Right lobe of liver (tissue), 6 donors: ENCODE data around the gene ZNF597. TPM values are rescaled to one million over a fixed set of nuclear protein-coding genes. Genes with fewer than 3 reads are reported as not detected.

ENCODE experiments used
- ATAC-seq, 4 donors: fragments of 200-7000 bp; cut with Tn5 transposase; one replicate each; pipeline ENCODE4 v1.9.1; 2020; ENCODE audit warnings: mild to moderate bottlenecking in 4 of 4, moderate library complexity in 4 of 4
- DNase-seq, 3 donors: peaks; one replicate each; pipeline ENCODE4 v3.0.0-alpha.2; 2020
- H3K27ac ChIP-seq, 3 donors: fragments of 200-600 bp; one replicate each; pipeline ENCODE4 v1.8.0; 2022
- H3K27me3 ChIP-seq, 2 donors: fragments of 200-600 bp; one replicate each; pipeline ENCODE4 v1.8.0; 2022
- H3K36me3 ChIP-seq, 4 donors: fragments of 200-600 bp; sonication (generic) in 1 of 4; one replicate each; pipeline versions ENCODE4 v1.5.1 to v1.8.0; 2017 to 2022; ENCODE audit warnings: control low read depth in 1 of 4
- H3K4me1 ChIP-seq, 4 donors: fragments of 200-600 bp; sonication (generic) in 1 of 4; one replicate each; pipeline versions ENCODE4 v1.5.1 to v1.8.0; 2017 to 2022; ENCODE audit warnings: control low read depth in 1 of 4
- H3K4me3 ChIP-seq, 3 donors: fragments of 200-600 bp; one replicate each; pipeline ENCODE4 v1.8.0; 2022
- H3K9me3 ChIP-seq, 4 donors: fragments of 200-600 bp; sonication (generic) in 1 of 4; one replicate each; pipeline versions ENCODE4 v1.5.1 to v1.8.0; 2017 to 2022; ENCODE audit warnings: control low read depth in 1 of 4
- POLR2A ChIP-seq: fragments of 450-650 bp; IDR thresholded peaks from one replicate; pipeline ENCODE4 v1.6.1; 2017; ENCODE audit warnings: antibody characterized with exemption, mild to moderate bottlenecking
- WGBS: methylation state at CpG from one replicate; pipeline ENCODE4 v1.1.6; 2018; ENCODE audit warnings: low coverage, low lambda C conversion rate; ENCODE audit not compliant: insufficient coverage; ENCODE audit errors: missing lambda C conversion rate; 5-methylcytosine and 5-hydroxymethylcytosine counted together
- intact Hi-C, 2 donors: fragments of 100-400 bp; cut with DNase I; formaldehyde crosslinking; loops; one replicate each; pipeline versions ENCODE4 v1.11.2 to v1.14.1; 2022
- total RNA-seq, 6 experiments: library from RNA; depleted of rRNA in 2 of 6; stranded (reverse); fragments of >200 nt in 2 of 6; fragmentation: NEBNext Ultra II Directional in 3 of 6; extraction: Animal tissue kit (Norgen Biotek cat#: 25700) in 3 of 6; gene quantifications; one replicate each; pipeline versions ENCODE4 v1.1.0 to v1.2.4, GENCODE V29; 2016 to 2023
- TF ChIP-seq, protein P1 (sequence below), 4 donors: fragments of 200-600 bp in 3 of 4; fragments of 450-650 bp in 1 of 4; IDR thresholded peaks; one replicate each; pipeline versions ENCODE4 v1.5.1 to v1.8.0; 2016 to 2022; ENCODE audit warnings: antibody characterized with exemption in 4 of 4, mild to moderate bottlenecking in 2 of 4
- donor health status: DM: no; HTN: yes; CAD: no.
- donor health status: DM: no; HTN: no; CAD: no.
- donor health status: DM: no; HTN: no; CAD: no.
- donor health status: DM: no; HTN: yes; CAD: no.
- donor health status: DM: no; HTN: yes; CAD: no.

Gene ZNF597
- total RNA-seq, 6 experiments from 2014 or later, result 0.86 to 1.7 (median 1.1) TPM

DNA sequence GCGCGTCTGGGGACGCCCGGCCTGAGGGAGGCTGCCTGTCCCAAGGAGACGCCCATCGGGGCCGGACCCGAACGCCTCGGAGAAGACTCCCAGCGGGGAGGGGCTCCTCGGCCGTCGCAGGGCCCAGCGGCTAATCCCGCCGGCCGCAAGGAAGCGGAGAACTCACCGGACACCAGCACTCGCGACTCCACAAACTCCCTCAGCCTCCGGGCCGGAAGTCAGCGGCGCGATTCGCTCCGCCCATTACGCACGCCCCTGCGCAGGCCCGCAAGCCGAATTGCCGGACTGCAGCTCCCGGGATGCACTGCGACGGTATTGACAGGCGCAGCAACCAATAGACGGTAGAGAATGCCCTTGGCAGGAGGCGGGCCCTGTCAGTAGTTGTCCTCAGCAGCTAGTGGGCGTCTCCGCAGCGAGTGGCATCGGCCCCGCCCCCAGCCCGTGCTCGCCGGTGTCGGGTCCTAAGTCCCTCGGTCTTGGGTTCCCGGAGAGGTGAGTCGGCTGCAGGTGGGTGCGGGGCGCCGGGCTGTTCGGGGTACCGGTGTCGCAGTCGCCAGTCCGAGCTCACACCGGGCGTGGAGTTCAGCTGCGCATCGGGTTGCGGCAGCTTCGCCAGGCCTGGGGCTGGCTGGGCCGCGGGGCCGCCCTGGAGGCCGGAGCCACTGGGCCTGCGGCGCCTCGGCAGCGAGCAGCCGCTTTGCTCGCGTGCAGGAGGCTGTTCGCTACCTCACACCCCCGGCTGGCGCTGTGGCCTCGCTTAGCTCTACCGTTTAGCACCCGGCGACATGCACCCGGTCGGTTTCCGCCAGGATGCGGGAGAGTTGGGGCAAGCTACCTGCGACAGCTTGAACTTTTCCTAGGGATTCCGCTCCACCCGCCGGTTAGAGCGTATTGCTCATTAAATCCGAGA lies 42.3 kb downstream of the ZNF597 start, which contains the start of the genes ZNF174 and ZSCAN32:
Gene ZNF174, plus strand, starts transcription at position 437 of the 910 bp plus-strand sequence. CDS start 790 bp downstream, outside the sequence.
Gene ZSCAN32, minus strand, starts transcription at position 226 of the 910 bp plus-strand sequence. CDS start 3,447 bp downstream, outside the sequence.
- peaks cover 0 to 13% (median 4%) of the 10 kb centered on the region in 4 donors for H3K4me1 ChIP-seq
- 0% methylated on average over 21 of the region's 95 CpGs for WGBS
- TF ChIP-seq POLR2A, result peak; percentile 83
- TF ChIP-seq, protein P1, sequence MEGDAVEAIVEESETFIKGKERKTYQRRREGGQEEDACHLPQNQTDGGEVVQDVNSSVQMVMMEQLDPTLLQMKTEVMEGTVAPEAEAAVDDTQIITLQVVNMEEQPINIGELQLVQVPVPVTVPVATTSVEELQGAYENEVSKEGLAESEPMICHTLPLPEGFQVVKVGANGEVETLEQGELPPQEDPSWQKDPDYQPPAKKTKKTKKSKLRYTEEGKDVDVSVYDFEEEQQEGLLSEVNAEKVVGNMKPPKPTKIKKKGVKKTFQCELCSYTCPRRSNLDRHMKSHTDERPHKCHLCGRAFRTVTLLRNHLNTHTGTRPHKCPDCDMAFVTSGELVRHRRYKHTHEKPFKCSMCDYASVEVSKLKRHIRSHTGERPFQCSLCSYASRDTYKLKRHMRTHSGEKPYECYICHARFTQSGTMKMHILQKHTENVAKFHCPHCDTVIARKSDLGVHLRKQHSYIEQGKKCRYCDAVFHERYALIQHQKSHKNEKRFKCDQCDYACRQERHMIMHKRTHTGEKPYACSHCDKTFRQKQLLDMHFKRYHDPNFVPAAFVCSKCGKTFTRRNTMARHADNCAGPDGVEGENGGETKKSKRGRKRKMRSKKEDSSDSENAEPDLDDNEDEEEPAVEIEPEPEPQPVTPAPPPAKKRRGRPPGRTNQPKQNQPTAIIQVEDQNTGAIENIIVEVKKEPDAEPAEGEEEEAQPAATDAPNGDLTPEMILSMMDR (IDR thresholded peaks at IDR 0.05), result peak in 2 of 4 donors; percentile 14 to 21
- H3K36me3 ChIP-seq, result peaks cover 0 to 22% (median 11%) of the 10 kb centered on the region in 4 donors
- DNase-seq, result peak; percentile 98 to 100 (median 99)
- ATAC-seq, result peak; percentile 99 to 100 (median 100)
- H3K27ac ChIP-seq, result peak within 1 kb of the TSS; percentile 48 to 88 (median 69)
- peaks cover 0 to 8% (median 2%) of the 10 kb centered on the region in 4 donors for H3K9me3 ChIP-seq
- H3K27me3 ChIP-seq, result no peaks in the 10 kb centered on the region
- intact Hi-C loops, result no loop called here
- peak within 1 kb of the TSS; percentile 91 to 97 (median 93) for H3K4me3 ChIP-seq

DNA sequence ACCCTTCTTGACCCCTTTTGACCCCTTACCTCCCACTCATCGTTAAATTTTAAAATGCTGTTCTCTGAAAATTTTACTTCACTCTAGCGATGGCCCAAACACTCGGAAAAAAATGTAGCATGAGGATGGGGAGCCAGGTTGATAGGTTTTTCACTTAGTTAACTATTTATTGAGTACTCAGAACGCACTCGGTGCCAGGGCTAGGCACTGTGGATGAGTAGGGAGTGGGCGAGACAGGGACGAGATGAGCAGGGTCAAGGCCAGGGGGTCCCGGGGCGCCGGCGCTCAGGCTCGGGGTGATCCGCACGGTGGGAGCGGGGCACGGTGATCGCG lies 42.9 kb downstream of the ZNF597 start:
- no peak for ATAC-seq
- Histone ChIP-seq H3K27ac (peak overlapping the region; percentile 47 to 88 (median 64)), H3K4me3 (peak overlapping the region; percentile 91 to 97 (median 93)), H3K4me1 (peaks cover 0 to 13% (median 4%) of the 10 kb centered on the region in 4 donors), H3K36me3 (peaks cover 0 to 19% (median 8%) of the 10 kb centered on the region in 4 donors), H3K9me3 (peaks cover 0 to 8% (median 0%) of the 10 kb centered on the region in 4 donors), H3K27me3 (no peaks in the 10 kb centered on the region)
- 0% methylated on average over 13 of the region's 18 CpGs for WGBS
- intact Hi-C loops, result no loop called here
- no peak for DNase-seq
- no peak for TF ChIP-seq POLR2A
- TF ChIP-seq, protein P1 (IDR thresholded peaks at IDR 0.05), result no peak

DNA sequence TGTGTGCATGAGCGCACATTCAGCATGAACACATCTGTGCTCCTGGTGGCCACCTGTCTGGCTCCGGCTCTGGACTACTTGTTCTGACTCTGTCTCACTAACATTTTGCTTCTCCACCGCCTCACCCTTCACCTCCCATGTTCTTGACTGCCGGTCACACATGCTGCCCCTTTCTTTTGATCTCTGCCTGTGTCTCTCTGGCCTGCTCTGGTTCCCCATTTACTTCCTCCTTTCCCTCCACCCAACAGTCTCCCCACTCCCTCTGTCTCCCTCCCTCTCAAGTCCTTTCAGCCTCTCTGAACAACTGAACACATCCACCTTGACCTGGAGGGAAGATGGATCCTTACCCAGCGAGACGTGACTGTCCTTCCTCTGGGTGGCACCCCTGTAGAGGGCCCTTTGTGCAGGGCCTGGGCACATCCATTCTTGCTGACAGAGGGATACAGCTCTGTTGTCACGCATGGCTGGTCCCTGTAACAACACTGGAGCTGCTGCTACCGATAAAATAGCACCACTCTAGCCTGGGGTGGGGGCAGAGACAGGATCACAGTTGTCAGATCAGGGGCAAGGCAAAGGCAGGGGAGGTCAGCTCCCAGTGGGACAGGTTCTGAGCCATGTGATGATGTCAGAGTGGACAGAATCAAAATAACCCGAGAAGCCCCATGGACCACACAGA lies 53.5 kb downstream of the ZNF597 start:
- TF ChIP-seq, protein P1 (IDR thresholded peaks at IDR 0.05), result no peak
- no peak for TF ChIP-seq POLR2A
- Histone ChIP-seq H3K27me3 (no peaks in the 10 kb centered on the region), H3K9me3 (peaks cover 0 to 6% (median 4%) of the 10 kb centered on the region in 4 donors), H3K27ac (no peak overlapping the region), H3K4me1 (no peaks in the 10 kb centered on the region), H3K36me3 (peaks cover 0 to 42% (median 10%) of the 10 kb centered on the region in 4 donors), H3K4me3 (no peak overlapping the region)
- WGBS, result 77% methylated on average over 4 of the region's 9 CpGs
- ATAC-seq (no peak), DNase-seq (no peak)
- intact Hi-C loops, result loop anchor here in 1 of 2 donors (10.0 kb wide), 1 partner anchor 85 kb away; the partner anchor contains the start of genes TIGD7 and ZNF75A

DNA sequence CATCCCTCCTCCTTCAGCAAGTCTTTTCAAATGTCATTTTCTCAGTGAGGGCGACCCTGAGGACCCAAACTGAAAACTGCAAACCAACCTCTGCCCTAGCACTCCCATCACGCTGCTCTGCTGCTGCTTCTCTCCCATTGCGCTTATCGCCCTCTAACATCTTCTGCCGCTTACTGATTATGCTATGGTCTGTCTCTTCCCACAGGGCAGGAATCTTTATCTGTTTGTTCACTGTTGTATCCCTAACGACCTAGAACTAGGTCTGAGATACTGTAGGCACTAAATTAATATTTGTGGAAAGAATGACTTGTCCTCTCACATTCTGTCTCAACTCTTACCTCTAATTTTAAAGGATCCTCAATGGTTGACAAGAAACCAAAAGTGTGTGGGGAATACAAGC lies 55.0 kb downstream of the ZNF597 start:
- Histone ChIP-seq H3K4me1 (no peaks in the 10 kb centered on the region), H3K27ac (no peak overlapping the region), H3K36me3 (peaks cover 0 to 47% (median 14%) of the 10 kb centered on the region in 4 donors), H3K27me3 (no peaks in the 10 kb centered on the region), H3K4me3 (no peak overlapping the region), H3K9me3 (peaks cover 0 to 18% (median 17%) of the 10 kb centered on the region in 4 donors)
- ATAC-seq, result no peak
- DNase-seq, result no peak
- WGBS, result 99% methylated on average over 6 of the region's 6 CpGs
- no peak for TF ChIP-seq POLR2A
- TF ChIP-seq, protein P1 (IDR thresholded peaks at IDR 0.05), result no peak
- intact Hi-C loops, result loop anchor here in 1 of 2 donors (10.0 kb wide), 1 partner anchor 84 kb away; the partner anchor contains the start of genes TIGD7 and ZNF75A
